Osteoblast (primary cell): ENCODE data around the gene TUBGCP5. TPM values are rescaled to one million over a fixed set of nuclear protein-coding genes. Genes with fewer than 3 reads are reported as not detected.
"Not testable (repeated sequence)": the region's sequence is repeated elsewhere in the genome, so short reads cannot be mapped to it uniquely, and the experiment has no call there.

Experiments
- DNase-seq: peaks from one replicate; pipeline ENCODE4 v3.0.0; 2011; ENCODE audit warnings: low spot score, mixed read lengths; ENCODE audit not compliant: insufficient read length; ENCODE audit errors: missing footprints
- H2AFZ ChIP-seq: 2 replicates; pipeline ENCODE4 v1.6.0; 2011; ENCODE audit warnings: mild to moderate bottlenecking, low read length
- H3K27ac ChIP-seq: 2 replicates; pipeline ENCODE4 v1.5.1; 2011; ENCODE audit warnings: mild to moderate bottlenecking, low read depth, low read length, moderate library complexity
- H3K27me3 ChIP-seq: 2 replicates; pipeline ENCODE4 v1.6.0; 2012; ENCODE audit warnings: mild to moderate bottlenecking, control low read depth, inconsistent platforms, low read length, moderate library complexity; ENCODE audit not compliant: insufficient read depth
- H3K36me3 ChIP-seq: 2 replicates; pipeline ENCODE4 v1.5.1; 2011; ENCODE audit warnings: mild to moderate bottlenecking, low read length, control low read depth, moderate library complexity; ENCODE audit not compliant: insufficient read depth
- H3K4me1 ChIP-seq: 2 replicates; pipeline ENCODE4 v1.5.1; 2011; ENCODE audit warnings: mild to moderate bottlenecking, low read length, control low read depth, moderate library complexity; ENCODE audit not compliant: insufficient read depth
- H3K4me2 ChIP-seq: 2 replicates; pipeline ENCODE4 v1.6.0; 2011; ENCODE audit warnings: mild to moderate bottlenecking, low read length; ENCODE audit not compliant: insufficient read depth
- H3K4me3 ChIP-seq: fragments of 200-600 bp; sonication (generic); 3 replicates; pipeline ENCODE4 v1.5.1; 2012; ENCODE audit warnings: mild to moderate bottlenecking, low read length, inconsistent platforms; ENCODE audit not compliant: insufficient read depth
- H3K79me2 ChIP-seq: 2 replicates; pipeline ENCODE4 v1.6.0; 2012; ENCODE audit warnings: mild to moderate bottlenecking, low read length, control low read depth, inconsistent platforms; ENCODE audit not compliant: insufficient read depth
- H3K9me3 ChIP-seq: 2 replicates; pipeline ENCODE4 v1.5.1; 2011; ENCODE audit warnings: low read depth, low read length, control low read depth
- H4K20me1 ChIP-seq: 2 replicates; pipeline ENCODE4 v1.6.0; 2012; ENCODE audit warnings: mild to moderate bottlenecking, low read length, control low read depth; ENCODE audit not compliant: insufficient read depth
- CTCF ChIP-seq: IDR thresholded peaks from 2 replicates; pipeline ENCODE4 v1.5.1; 2011; ENCODE audit warnings: mild to moderate bottlenecking, low read depth, low read length, moderate library complexity; ENCODE audit errors: extremely low read depth
- total RNA-seq: library from RNA; depleted of rRNA; stranded (reverse); fragments of >200 nt; gene quantifications from 2 replicates; pipeline ENCODE4 v1.2.3, GENCODE V29; 2012

TUBGCP5 gene
- total RNA-seq, 1 donor: 32.6 TPM

- H3K4me2 ChIP-seq: no peak overlapping the region
- TF ChIP-seq CTCF: no peak
- no peak for DNase-seq
- H3K36me3 ChIP-seq: peaks cover 71% of the 10 kb centered on the region
- no peak overlapping the region for H3K4me3 ChIP-seq
- no peaks in the 10 kb centered on the region for H3K4me1 ChIP-seq
- no peaks in the 10 kb centered on the region for H3K79me2 ChIP-seq
- no peaks in the 10 kb centered on the region for H3K27me3 ChIP-seq
- no peaks in the 10 kb centered on the region for H4K20me1 ChIP-seq
- no peak overlapping the region for H3K27ac ChIP-seq
- no peak overlapping the region for H2AFZ ChIP-seq
- no peaks in the 10 kb centered on the region for H3K9me3 ChIP-seq
Observed at GRCh38 chr15:23026218-23026617, 13.2 kb downstream of the TUBGCP5 start.

- Histone ChIP-seq H3K36me3 (peaks cover 73% of the 10 kb centered on the region), H3K4me2 (no peak overlapping the region), H3K27me3 (no peaks in the 10 kb centered on the region), H3K4me1 (no peaks in the 10 kb centered on the region), H3K4me3 (no peak overlapping the region), H3K9me3 (no peaks in the 10 kb centered on the region), H4K20me1 (no peaks in the 10 kb centered on the region), H3K27ac (no peak overlapping the region), H2AFZ (no peak overlapping the region), H3K79me2 (no peaks in the 10 kb centered on the region)
- no peak for DNase-seq
- no peak for TF ChIP-seq CTCF
Observed at GRCh38 chr15:23022156-23022555, 17.2 kb downstream of the TUBGCP5 start.

GRCh38 chr15:23014394-23015000 lies 24.9 kb downstream of the TUBGCP5 start:
- no peak overlapping the region for H3K27ac ChIP-seq
- no peaks in the 10 kb centered on the region for H3K4me1 ChIP-seq
- H3K4me2 ChIP-seq: no peak overlapping the region
- H3K27me3 ChIP-seq: no peaks in the 10 kb centered on the region
- H2AFZ ChIP-seq: no peak overlapping the region
- no peaks in the 10 kb centered on the region for H3K9me3 ChIP-seq
- no peak for DNase-seq
- H3K79me2 ChIP-seq: no peaks in the 10 kb centered on the region
- H4K20me1 ChIP-seq: no peaks in the 10 kb centered on the region
- H3K36me3 ChIP-seq: peaks cover 64% of the 10 kb centered on the region
- no peak for TF ChIP-seq CTCF
- H3K4me3 ChIP-seq: no peak overlapping the region

- H3K79me2 ChIP-seq: no peaks in the 10 kb centered on the region
- no peak for TF ChIP-seq CTCF
- H3K9me3 ChIP-seq: no peaks in the 10 kb centered on the region
- H3K4me1 ChIP-seq: no peaks in the 10 kb centered on the region
- no peak overlapping the region for H3K4me3 ChIP-seq
- H3K36me3 ChIP-seq: peaks cover 62% of the 10 kb centered on the region
- no peak for DNase-seq
- no peak overlapping the region for H3K4me2 ChIP-seq
- no peak overlapping the region for H3K27ac ChIP-seq
- H4K20me1 ChIP-seq: no peaks in the 10 kb centered on the region
- H2AFZ ChIP-seq: no peak overlapping the region
- H3K27me3 ChIP-seq: no peaks in the 10 kb centered on the region
Observed at GRCh38 chr15:23013681-23014080, 25.7 kb downstream of the TUBGCP5 start.

- DNase-seq, H2AFZ ChIP-seq, H3K27me3 ChIP-seq, H3K4me2 ChIP-seq, H3K4me1 ChIP-seq, H4K20me1 ChIP-seq, H3K4me3 ChIP-seq, H3K27ac ChIP-seq, H3K9me3 ChIP-seq, H3K79me2 ChIP-seq: not testable (repeated sequence)
- H3K36me3 ChIP-seq: peaks cover 61% of the 10 kb centered on the region
Observed at GRCh38 chr15:23012616-23013015, 26.8 kb downstream of the TUBGCP5 start.
